Adipocyte (in vitro differentiated cells): Measurements from ENCODE around the gene GOLPH3.

Experiments used
- DNase-seq: peaks from one replicate; pipeline ENCODE4 v3.0.0-alpha.2; 2015; ENCODE audit warnings: low read depth
- H3K27me3 ChIP-seq: replicated peaks from 2 replicates; pipeline ENCODE4 v1.7.0; 2013; ENCODE audit warnings: mild to moderate bottlenecking, low read length, moderate library complexity; ENCODE audit not compliant: control insufficient read depth, insufficient read depth
- H3K36me3 ChIP-seq: 2 replicates; pipeline ENCODE4 v1.7.0; 2013; ENCODE audit warnings: low read length, mild to moderate bottlenecking, moderate library complexity; ENCODE audit not compliant: control insufficient read depth, insufficient read depth, severe bottlenecking
- H3K4me1 ChIP-seq: 2 replicates; pipeline ENCODE4 v1.7.0; 2013; ENCODE audit warnings: mild to moderate bottlenecking, low read length, moderate library complexity; ENCODE audit not compliant: control insufficient read depth, insufficient read depth
- H3K4me3 ChIP-seq: 2 replicates; pipeline ENCODE4 v1.7.0; 2013; ENCODE audit warnings: mild to moderate bottlenecking, low read length, moderate library complexity
- H3K9ac ChIP-seq: 2 replicates; pipeline ENCODE4 v1.7.0; 2013; ENCODE audit warnings: mild to moderate bottlenecking, low read length, moderate library complexity
- H3K9me3 ChIP-seq: 2 replicates; pipeline ENCODE4 v1.7.0; 2013; ENCODE audit warnings: mild to moderate bottlenecking, low read length, moderate library complexity; ENCODE audit not compliant: control insufficient read depth

GOLPH3 gene

GRCh38 chr5:32170303-32171151 lies 3.6 kb downstream of the GOLPH3 start:
- Histone ChIP-seq H3K4me1 (peaks cover 61% of the 10 kb centered on the region), H3K27me3 (no peaks in the 10 kb centered on the region), H3K4me3 (peak overlapping the region; percentile 98), H3K9ac (peak overlapping the region; percentile 100), H3K9me3 (no peaks in the 10 kb centered on the region), H3K36me3 (peaks cover 53% of the 10 kb centered on the region)
- DNase-seq: peak; percentile 95

DNA sequence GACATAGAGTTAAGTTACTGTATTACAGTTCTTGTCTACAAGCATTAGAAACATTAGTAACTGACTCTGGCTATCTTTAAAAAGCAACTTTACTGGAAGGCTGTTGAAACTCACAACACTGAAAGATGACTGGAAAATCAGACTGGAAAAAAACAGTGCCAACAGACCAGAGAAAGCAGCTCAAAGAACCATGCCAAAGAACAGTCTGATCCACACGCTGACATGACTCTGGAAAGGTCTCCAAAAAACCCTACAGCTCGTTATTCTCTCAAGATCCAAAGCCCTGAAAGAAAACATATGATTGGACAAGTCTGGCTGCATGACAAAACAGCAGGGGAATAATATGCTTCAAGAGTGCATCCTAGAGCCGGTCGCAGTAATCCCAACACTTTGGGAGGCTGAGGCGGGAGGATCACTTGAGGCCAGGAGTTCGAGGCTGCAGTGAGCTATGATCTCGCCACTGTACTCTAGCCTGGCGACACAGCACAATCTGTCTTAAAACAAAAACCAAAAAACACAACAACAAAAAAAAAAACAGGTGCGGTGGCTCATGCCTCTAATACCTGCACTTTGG lies 5.6 kb downstream of the GOLPH3 start:
- Histone ChIP-seq H3K27me3 (no peaks in the 10 kb centered on the region), H3K36me3 (peaks cover 53% of the 10 kb centered on the region), H3K4me3 (peak overlapping the region; percentile 21), H3K4me1 (peaks cover 72% of the 10 kb centered on the region), H3K9ac (peak overlapping the region; percentile 61), H3K9me3 (no peaks in the 10 kb centered on the region)
- DNase-seq: no peak

- no peak for DNase-seq
- Histone ChIP-seq H3K36me3 (peaks cover 43% of the 10 kb centered on the region), H3K4me1 (peaks cover 66% of the 10 kb centered on the region), H3K9ac (no peak overlapping the region), H3K4me3 (no peak overlapping the region), H3K9me3 (no peaks in the 10 kb centered on the region), H3K27me3 (no peaks in the 10 kb centered on the region)
Observed at GRCh38 chr5:32165597-32165996, 8.5 kb downstream of the GOLPH3 start.

DNA sequence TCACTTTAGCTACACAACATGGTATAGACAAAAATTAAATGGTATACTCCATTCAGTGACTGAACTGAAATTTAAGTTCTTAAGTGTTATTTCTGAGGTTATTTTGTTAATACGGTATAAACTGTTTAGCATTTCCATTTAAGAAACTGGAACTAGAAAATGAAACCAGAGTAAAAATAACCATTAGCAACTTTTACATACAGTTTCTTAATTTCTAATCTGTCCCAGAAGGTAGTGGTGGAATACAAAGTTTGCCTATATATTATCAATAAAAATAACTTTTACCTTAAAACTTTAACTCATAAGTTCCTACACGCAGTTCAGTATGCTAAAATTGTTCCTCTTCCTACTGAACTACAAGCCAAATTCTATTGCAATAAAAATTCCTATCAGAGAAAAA lies 10.3 kb downstream of the GOLPH3 start:
- Histone ChIP-seq H3K9me3 (no peaks in the 10 kb centered on the region), H3K36me3 (peaks cover 35% of the 10 kb centered on the region), H3K9ac (peak overlapping the region; percentile 70), H3K4me1 (peaks cover 61% of the 10 kb centered on the region), H3K27me3 (no peaks in the 10 kb centered on the region), H3K4me3 (peak overlapping the region; percentile 70)
- no peak for DNase-seq

DNA sequence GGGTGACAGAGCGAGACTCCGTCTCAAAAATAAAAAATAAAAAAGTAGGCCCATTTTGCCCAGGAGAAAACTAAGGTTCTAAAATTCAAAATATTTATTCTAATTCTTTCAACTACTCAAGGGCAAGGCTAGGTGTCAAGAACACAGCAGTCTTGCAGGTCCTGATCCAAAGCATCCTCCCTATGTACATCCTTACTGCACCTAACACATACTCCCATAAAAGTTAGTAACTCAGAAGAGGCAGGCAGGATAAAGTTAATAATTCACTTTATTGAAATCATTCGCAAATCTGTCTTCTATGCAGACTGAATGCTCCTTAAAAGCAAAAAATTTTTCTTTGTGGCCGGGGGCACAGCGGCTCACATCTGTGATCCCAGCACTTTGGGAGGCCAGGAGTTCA lies 11.1 kb downstream of the GOLPH3 start:
- Histone ChIP-seq H3K9me3 (no peaks in the 10 kb centered on the region), H3K4me1 (peaks cover 61% of the 10 kb centered on the region), H3K27me3 (no peaks in the 10 kb centered on the region), H3K9ac (no peak overlapping the region), H3K36me3 (peaks cover 33% of the 10 kb centered on the region), H3K4me3 (no peak overlapping the region)
- DNase-seq: no peak

- peaks cover 12% of the 10 kb centered on the region for H3K36me3 ChIP-seq
- H3K9ac ChIP-seq: no peak overlapping the region
- DNase-seq: no peak
- no peaks in the 10 kb centered on the region for H3K9me3 ChIP-seq
- H3K4me1 ChIP-seq: peaks cover 42% of the 10 kb centered on the region
- no peaks in the 10 kb centered on the region for H3K27me3 ChIP-seq
- H3K4me3 ChIP-seq: no peak overlapping the region
Observed at GRCh38 chr5:32160228-32160627, 13.9 kb downstream of the GOLPH3 start.

- Histone ChIP-seq H3K27me3 (no peaks in the 10 kb centered on the region), H3K36me3 (peaks cover 12% of the 10 kb centered on the region), H3K9me3 (no peaks in the 10 kb centered on the region), H3K4me3 (no peak overlapping the region), H3K9ac (no peak overlapping the region), H3K4me1 (peaks cover 39% of the 10 kb centered on the region)
- no peak for DNase-seq
Observed at GRCh38 chr5:32159328-32160072, 14.6 kb downstream of the GOLPH3 start.

- H3K4me1 ChIP-seq: peaks cover 38% of the 10 kb centered on the region
- DNase-seq: no peak
- H3K9me3 ChIP-seq: no peaks in the 10 kb centered on the region
- H3K4me3 ChIP-seq: no peak overlapping the region
- peaks cover 12% of the 10 kb centered on the region for H3K36me3 ChIP-seq
- H3K9ac ChIP-seq: no peak overlapping the region
- H3K27me3 ChIP-seq: no peaks in the 10 kb centered on the region
Observed at GRCh38 chr5:32158679-32158975, 15.5 kb downstream of the GOLPH3 start.

- H3K9me3 ChIP-seq: no peaks in the 10 kb centered on the region
- H3K9ac ChIP-seq: no peak overlapping the region
- H3K4me1 ChIP-seq: peaks cover 44% of the 10 kb centered on the region
- no peaks in the 10 kb centered on the region for H3K27me3 ChIP-seq
- H3K36me3 ChIP-seq: peaks cover 12% of the 10 kb centered on the region
- DNase-seq: no peak
- H3K4me3 ChIP-seq: no peak overlapping the region
Observed at GRCh38 chr5:32157078-32157477, 17.0 kb downstream of the GOLPH3 start.

- Histone ChIP-seq H3K4me1 (peaks cover 44% of the 10 kb centered on the region), H3K9me3 (no peaks in the 10 kb centered on the region), H3K9ac (no peak overlapping the region), H3K36me3 (peaks cover 14% of the 10 kb centered on the region), H3K4me3 (no peak overlapping the region), H3K27me3 (no peaks in the 10 kb centered on the region)
- DNase-seq: no peak
Observed at GRCh38 chr5:32156635-32157034, 17.5 kb downstream of the GOLPH3 start.

DNA sequence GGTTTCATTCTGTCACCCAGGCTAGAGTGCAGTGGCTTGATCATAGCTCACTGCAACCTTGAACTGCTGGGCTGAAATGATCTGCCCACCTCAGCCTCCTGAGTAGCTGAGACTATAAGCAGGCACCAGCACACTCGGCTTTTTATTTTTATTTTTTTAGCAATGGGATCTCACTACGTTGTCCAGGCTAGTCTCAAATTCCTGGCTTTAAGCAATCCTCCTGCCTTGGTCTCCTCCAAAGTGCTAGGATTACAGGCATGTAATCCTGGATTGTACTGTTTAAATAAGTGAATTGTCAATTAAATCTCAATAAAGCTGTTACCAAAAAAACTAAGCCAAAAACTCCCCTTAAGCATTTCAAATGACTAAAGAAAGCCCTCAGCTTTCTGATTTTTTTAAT lies 18.9 kb downstream of the GOLPH3 start:
- no peak for DNase-seq
- Histone ChIP-seq H3K27me3 (no peaks in the 10 kb centered on the region), H3K36me3 (peaks cover 15% of the 10 kb centered on the region), H3K4me3 (no peak overlapping the region), H3K9me3 (no peaks in the 10 kb centered on the region), H3K9ac (no peak overlapping the region), H3K4me1 (peaks cover 55% of the 10 kb centered on the region)
